ENCODE measurements around the gene HRNR. TPM values are rescaled to one million over a fixed set of nuclear protein-coding genes. Genes with fewer than 3 reads are reported as not detected.
A peak's percentile ranks its signal among the peaks of the same experiment; 100 is the strongest.

Gene HRNR
- polyA plus RNA-seq, 2 of the 4 experiments (the other 2 are of a cell fraction) = not detected

GRCh38 chr1:152227310-152227928 is 3.4 kb upstream of the HRNR start:
- no peak overlapping the region for H3K4me2 ChIP-seq
- 2% methylated on average over 1 of the region's 1 CpG for WGBS (ENCODE audit: missing lambda C conversion rate)
- ChIA-PET POLR2A (no interaction called here), CTCF (interaction anchor here (0.8 to 2.1 kb wide), 6 partner anchors 38 to 200 kb away, joined by 3 to 8 read pairs (median 3); no protein-coding TSS in a partner anchor)
- H3K9me3 ChIP-seq = no peaks in the 10 kb centered on the region
- no peak for ATAC-seq
- H3K4me3 ChIP-seq = no peak overlapping the region
- DNase-seq (ENCODE audit: low read depth in 1 of 2, low spot score in 1 of 2) = peak in 1 of 2 experiments; percentile 24
- FAIRE-seq = peak; percentile 23
- no peaks in the 10 kb centered on the region for H3K4me1 ChIP-seq
- no peak overlapping the region for H3K27ac ChIP-seq
- no peak for TF ChIP-seq RCOR1 (IDR thresholded peaks at IDR 0.05; ENCODE audit: low read depth, low read length)
- no peak for TF ChIP-seq PBX3 (IDR thresholded peaks at IDR 0.05)
- peak; percentile 38 to 39; a peak in 4 of 5 replicates for TF ChIP-seq RAD21 (conservative IDR thresholded peaks at IDR 0.05 in 1 of 2, IDR thresholded peaks at IDR 0.05 in 1 of 2)
- TF ChIP-seq CTCF (IDR thresholded peaks at IDR 0.05) = peak; percentile 25; the same call in 2 of the 3 replicates
- TF ChIP-seq CBX2 (IDR thresholded peaks at IDR 0.05; ENCODE audit: borderline replicate concordance, low read depth) = no peak

GRCh38 chr1:152225678-152226077 is 1.7 kb upstream of the HRNR start:
- DNase-seq (ENCODE audit: low read depth in 1 of 2, low spot score in 1 of 2) (no peak), ATAC-seq (no peak), FAIRE-seq (no peak)
- 41% methylated on average over 3 of the region's 3 CpGs for WGBS (ENCODE audit: missing lambda C conversion rate)
- Histone ChIP-seq H3K4me2 (no peak overlapping the region), H3K9me3 (no peaks in the 10 kb centered on the region), H3K27ac (no peak overlapping the region), H3K4me1 (no peaks in the 10 kb centered on the region), H3K4me3 (no peak overlapping the region)
- CTCF ChIA-PET = no interaction called here
- POLR2A ChIA-PET = no interaction called here
- no peak for TF ChIP-seq GATA3 (IDR thresholded peaks at IDR 0.05; ENCODE audit: borderline replicate concordance)
- TF ChIP-seq CEBPB (IDR thresholded peaks at IDR 0.05) = no peak
- no peak for TF ChIP-seq HDAC2 (IDR thresholded peaks at IDR 0.05)
- TF ChIP-seq PBX3 (IDR thresholded peaks at IDR 0.05) = no peak
- no peak for TF ChIP-seq NR3C1 (IDR thresholded peaks at IDR 0.05)
- TF ChIP-seq ZC3H11A (IDR thresholded peaks at IDR 0.05) = no peak
- TF ChIP-seq CHD2 (IDR thresholded peaks at IDR 0.05; ENCODE audit: low read length, partially characterized antibody) = no peak
- no peak for TF ChIP-seq ZSCAN20 (CRISPR knock-in tag; IDR thresholded peaks at IDR 0.05)
- TF ChIP-seq NPAS2 (CRISPR knock-in tag; IDR thresholded peaks at IDR 0.05; ENCODE audit: borderline replicate concordance) = no peak
- TF ChIP-seq CHD4 (IDR thresholded peaks at IDR 0.05; ENCODE audit: borderline replicate concordance) = no peak
- no peak for TF ChIP-seq RAD21 (conservative IDR thresholded peaks at IDR 0.05 in 1 of 2, IDR thresholded peaks at IDR 0.05 in 1 of 2)
- no peak for TF ChIP-seq RCOR1 (IDR thresholded peaks at IDR 0.05; ENCODE audit: low read depth, low read length)
- TF ChIP-seq HMGXB4 (CRISPR knock-in tag; IDR thresholded peaks at IDR 0.05; ENCODE audit: borderline replicate concordance) = no peak
- TF ChIP-seq CBX2 (IDR thresholded peaks at IDR 0.05; ENCODE audit: borderline replicate concordance, low read depth) = no peak
- TF ChIP-seq RARB (CRISPR knock-in tag; IDR thresholded peaks at IDR 0.05) = no peak
